ENCODE measurements around the gene GPR150.

Gene GPR150

DNA sequence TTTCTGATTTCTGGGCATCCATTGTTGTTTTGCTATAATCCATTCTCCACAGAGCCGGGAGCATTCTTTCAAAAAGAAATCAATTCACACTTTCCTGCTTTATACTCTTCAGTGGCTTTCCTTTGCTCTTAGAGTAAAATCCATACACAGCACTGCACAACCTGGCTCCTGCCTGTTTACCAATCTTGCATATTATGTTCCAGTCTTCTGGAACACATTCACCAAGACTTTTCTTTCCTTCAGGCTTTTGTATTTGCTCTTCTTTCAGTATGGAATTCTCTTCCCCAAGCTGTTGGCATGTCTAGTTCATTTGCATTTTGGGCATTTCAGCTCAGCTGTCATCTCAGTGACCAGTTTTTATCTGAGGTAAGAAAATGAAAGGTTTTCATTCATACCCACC is 33.0 kb downstream of the GPR150 start:
- DNase-seq (ENCODE audit: low spot score): no peak

DNA sequence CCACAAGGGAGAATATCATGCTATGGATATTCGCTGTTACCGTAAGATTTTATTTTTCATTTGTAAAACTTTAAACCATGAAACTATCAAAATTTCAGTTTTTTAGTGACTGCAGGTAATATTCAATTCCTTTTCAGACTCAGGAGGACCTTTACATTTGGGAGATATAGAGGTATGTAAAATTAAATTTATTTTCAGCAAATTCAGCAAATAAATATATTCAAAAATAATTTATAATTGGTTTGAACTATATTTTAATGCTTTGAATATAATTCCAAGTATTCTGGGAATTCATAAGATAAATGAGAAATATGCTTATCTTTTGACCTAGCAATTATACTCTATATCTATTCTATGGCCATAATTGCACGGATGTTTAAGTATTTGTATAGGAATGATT is 34.3 kb downstream of the GPR150 start:
- DNase-seq (ENCODE audit: low spot score): no peak

- no peak for DNase-seq (ENCODE audit: low spot score)
These were observed 35.7 kb downstream of the GPR150 start for GRCh38 chr5:95655575-95655974.

DNA sequence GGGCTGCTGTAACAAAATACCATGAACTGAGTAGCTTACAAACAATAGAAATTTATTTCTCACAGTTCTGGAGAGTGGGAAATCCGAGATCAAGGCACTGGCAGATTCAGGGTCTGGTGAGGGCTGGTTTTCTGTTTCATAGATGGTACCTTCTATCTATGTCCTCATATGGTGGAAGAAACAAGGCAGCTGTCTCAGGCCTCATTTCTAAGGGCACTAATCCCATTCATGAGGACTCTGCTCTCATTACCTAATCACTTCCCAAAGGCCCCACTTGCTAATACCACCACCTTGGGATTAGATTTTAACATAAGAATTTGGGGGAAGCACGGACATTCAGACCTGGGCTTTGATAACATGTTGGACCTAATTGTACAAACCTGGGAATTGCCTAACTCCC is 40.2 kb downstream of the GPR150 start:
- DNase-seq (ENCODE audit: low spot score): no peak

DNA sequence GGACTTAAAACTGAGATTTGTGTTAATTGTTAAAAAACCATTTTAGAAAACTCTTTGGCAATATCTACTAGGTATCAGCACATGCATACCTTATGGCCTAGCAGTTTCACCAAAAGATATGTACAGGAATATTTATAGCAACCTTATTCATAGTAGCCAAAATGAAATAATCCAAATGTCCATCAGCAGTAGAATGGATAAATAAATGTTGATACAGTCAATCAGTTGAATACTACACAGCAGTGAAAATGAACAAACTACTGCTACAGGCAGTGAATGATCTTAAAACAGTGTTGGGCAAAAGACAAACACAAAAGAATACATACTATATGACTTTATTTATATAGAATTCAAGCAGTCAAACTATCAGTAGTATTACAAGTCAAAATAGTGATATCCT is 43.1 kb downstream of the GPR150 start:
- no peak for DNase-seq (ENCODE audit: low spot score)

DNA sequence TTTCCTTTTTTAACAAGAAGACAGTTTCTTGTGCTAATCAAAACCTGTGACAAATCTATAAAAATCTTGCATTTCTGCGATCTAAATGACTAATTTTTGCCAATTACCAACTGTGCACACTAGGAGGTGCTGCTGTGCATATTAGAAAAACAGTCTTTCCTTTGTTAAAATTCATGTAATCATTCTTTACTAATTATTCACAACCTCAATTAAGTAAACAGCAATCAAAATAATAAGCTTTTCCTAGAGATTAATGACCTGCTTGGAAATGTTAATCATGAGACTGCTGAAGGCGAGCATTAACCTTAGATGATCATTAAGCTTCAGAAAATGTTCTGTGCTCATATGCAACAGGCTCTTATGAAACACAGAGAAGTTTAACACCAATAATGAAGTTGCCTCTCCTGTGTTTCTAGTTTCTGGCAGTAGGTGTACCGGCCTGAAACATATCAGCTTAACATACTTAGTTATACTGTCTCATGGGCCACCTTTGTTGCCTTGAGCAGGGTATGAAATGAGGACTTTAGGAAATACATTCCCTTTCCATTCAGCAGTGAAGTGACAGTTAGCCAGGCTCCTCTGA is 44.4 kb downstream of the GPR150 start:
- peak; percentile 59 for DNase-seq (ENCODE audit: low spot score)

DNA sequence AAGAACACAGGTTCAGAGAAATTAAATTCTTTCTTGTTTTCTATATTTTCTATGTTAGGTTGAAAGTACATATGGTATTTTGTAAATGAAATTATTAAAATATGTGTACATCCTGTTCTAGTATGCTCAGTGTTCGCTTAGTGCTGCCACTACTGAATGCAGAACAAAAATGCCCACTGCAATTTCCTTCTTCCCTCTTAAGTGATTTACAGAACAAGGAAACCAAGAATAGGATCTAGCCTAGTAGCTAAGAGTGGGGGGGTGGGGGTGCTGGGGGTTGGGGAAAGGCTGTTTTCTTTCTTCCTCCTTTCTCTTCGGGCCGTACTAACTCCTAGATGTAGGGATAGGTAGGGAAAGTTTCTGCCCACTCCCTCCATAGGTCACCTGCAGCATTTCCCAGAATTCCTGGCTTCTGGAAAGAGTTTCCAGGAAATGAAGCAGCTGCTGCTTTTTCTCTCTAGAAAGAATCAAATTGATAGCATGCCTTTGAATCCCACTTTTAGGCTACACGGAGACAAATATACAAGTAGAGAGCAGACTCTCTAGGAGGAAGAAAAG is 47.3 kb downstream of the GPR150 start:
- DNase-seq (ENCODE audit: low spot score): no peak

GRCh38 chr5:95667678-95668077 is 47.8 kb downstream of the GPR150 start:
- no peak for DNase-seq (ENCODE audit: low spot score)

GRCh38 chr5:95668216-95668615 is 48.3 kb downstream of the GPR150 start:
- DNase-seq (ENCODE audit: low spot score): peak; percentile 16

DNA sequence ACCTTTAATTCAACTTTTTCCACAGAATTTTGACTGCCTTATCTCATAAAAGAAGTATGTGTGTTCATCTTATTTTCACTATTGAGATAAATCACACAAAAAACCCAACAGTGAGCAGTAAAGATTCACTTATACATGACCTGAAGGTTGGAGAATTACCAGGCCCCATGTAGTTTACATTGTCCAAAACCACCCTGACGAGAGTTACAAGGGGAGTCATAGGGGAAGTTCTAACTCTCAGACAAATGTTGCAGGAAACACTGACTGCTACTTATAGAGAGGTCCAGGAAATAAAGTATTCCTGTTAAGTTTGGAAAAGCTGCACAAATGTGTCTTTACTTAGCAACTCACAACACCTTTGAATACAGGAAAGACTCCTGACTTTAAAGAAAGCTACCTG is 48.8 kb downstream of the GPR150 start:
- DNase-seq (ENCODE audit: low spot score): peak; percentile 63

- peak; percentile 44 for DNase-seq (ENCODE audit: low spot score)
These were observed 49.7 kb downstream of the GPR150 start for GRCh38 chr5:95669540-95669939.

GRCh38 chr5:95669985-95670384 is 50.1 kb downstream of the GPR150 start:
- no peak for DNase-seq (ENCODE audit: low spot score)

- no peak for DNase-seq (ENCODE audit: low spot score)
These were observed 50.7 kb downstream of the GPR150 start for GRCh38 chr5:95670568-95670967.
